ENCODE results near the gene TNRC18.
A peak's percentile ranks its signal among the peaks of the same experiment; 100 is the strongest.

The TNRC18 gene

DNA sequence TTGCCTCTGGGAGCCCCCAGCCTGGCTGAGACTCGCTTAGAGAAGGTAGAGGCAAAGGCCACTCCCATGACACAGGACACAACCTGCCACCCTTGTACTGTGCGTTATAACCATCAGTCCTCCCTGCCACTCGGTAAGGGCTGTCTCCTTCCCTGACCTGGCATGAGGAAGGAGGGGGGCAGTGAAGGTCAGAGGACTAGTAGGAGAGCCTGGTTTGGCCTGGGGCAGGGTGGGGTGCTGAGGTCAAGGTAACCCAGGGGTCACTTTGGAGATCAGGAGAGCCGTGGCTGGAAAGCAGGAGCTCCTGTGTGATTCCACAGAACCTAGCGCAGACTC lies 6.9 kb upstream of the TNRC18 start:
- TF ChIP-seq RAD21 (IDR thresholded peaks at IDR 0.05; ENCODE audit: low read depth) (no peak), CREB1 (IDR thresholded peaks at IDR 0.05; ENCODE audit: low read depth) (no peak), TAF1 (IDR thresholded peaks at IDR 0.05; ENCODE audit: low read depth) (no peak)

DNA sequence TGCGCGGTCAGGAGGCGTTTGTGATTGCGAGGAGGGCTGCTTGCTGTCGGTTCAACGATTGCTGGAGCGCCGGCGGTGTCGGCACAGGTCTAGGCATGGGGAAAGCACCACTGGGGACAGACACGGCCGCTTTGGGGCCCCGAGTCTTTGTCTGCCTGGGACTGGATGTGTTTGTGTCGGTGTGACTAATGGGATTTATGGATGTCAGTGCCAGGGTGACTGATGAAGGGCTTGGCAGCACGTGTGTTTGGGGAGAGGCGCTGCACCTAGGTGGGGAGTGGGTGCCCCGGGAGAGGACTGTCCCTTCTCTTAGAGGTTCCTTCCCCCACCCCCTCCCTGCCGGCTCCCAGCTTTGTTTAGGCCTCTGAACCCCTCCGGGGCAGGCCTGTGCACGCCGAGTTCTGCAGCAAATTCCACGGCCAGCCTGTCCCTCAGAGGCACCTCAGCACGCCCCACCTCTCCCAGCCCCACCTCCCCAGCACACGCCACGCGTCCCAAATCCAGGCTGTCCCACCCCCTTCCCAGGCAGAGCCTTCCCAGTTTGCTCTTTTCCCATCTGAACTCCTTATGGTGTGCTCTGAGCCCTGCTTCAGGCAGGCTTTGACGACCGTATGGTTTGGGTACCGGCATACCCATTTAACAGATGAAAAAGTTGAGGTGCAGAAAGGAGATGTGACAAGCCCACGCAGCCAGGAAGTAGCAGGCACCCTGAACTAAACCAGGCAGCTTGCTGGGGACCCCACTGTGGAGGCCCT lies 6.4 kb upstream of the TNRC18 start:
- no peak for TF ChIP-seq CEBPB (IDR thresholded peaks at IDR 0.05)
- TF ChIP-seq ZBTB7A (IDR thresholded peaks at IDR 0.05; ENCODE audit: low read depth), result peak; percentile 36; the same call in 1 of the 2 replicates
- TF ChIP-seq YY1 (IDR thresholded peaks at IDR 0.05; ENCODE audit: low read depth), result no peak
- TF ChIP-seq, protein P1, sequence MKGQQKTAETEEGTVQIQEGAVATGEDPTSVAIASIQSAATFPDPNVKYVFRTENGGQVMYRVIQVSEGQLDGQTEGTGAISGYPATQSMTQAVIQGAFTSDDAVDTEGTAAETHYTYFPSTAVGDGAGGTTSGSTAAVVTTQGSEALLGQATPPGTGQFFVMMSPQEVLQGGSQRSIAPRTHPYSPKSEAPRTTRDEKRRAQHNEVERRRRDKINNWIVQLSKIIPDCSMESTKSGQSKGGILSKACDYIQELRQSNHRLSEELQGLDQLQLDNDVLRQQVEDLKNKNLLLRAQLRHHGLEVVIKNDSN (IDR thresholded peaks at IDR 0.05), result no peak
- TF ChIP-seq TAF1 (IDR thresholded peaks at IDR 0.05; ENCODE audit: low read depth), result no peak
- TF ChIP-seq TEAD4 (IDR thresholded peaks at IDR 0.05), result no peak
- TF ChIP-seq, protein P2, sequence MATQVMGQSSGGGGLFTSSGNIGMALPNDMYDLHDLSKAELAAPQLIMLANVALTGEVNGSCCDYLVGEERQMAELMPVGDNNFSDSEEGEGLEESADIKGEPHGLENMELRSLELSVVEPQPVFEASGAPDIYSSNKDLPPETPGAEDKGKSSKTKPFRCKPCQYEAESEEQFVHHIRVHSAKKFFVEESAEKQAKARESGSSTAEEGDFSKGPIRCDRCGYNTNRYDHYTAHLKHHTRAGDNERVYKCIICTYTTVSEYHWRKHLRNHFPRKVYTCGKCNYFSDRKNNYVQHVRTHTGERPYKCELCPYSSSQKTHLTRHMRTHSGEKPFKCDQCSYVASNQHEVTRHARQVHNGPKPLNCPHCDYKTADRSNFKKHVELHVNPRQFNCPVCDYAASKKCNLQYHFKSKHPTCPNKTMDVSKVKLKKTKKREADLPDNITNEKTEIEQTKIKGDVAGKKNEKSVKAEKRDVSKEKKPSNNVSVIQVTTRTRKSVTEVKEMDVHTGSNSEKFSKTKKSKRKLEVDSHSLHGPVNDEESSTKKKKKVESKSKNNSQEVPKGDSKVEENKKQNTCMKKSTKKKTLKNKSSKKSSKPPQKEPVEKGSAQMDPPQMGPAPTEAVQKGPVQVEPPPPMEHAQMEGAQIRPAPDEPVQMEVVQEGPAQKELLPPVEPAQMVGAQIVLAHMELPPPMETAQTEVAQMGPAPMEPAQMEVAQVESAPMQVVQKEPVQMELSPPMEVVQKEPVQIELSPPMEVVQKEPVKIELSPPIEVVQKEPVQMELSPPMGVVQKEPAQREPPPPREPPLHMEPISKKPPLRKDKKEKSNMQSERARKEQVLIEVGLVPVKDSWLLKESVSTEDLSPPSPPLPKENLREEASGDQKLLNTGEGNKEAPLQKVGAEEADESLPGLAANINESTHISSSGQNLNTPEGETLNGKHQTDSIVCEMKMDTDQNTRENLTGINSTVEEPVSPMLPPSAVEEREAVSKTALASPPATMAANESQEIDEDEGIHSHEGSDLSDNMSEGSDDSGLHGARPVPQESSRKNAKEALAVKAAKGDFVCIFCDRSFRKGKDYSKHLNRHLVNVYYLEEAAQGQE (IDR thresholded peaks at IDR 0.05; ENCODE audit: low read depth), result no peak
- no peak for TF ChIP-seq RAD21 (IDR thresholded peaks at IDR 0.05; ENCODE audit: low read depth)
- TF ChIP-seq EP300 (IDR thresholded peaks at IDR 0.05; ENCODE audit: borderline replicate concordance), result no peak

DNA sequence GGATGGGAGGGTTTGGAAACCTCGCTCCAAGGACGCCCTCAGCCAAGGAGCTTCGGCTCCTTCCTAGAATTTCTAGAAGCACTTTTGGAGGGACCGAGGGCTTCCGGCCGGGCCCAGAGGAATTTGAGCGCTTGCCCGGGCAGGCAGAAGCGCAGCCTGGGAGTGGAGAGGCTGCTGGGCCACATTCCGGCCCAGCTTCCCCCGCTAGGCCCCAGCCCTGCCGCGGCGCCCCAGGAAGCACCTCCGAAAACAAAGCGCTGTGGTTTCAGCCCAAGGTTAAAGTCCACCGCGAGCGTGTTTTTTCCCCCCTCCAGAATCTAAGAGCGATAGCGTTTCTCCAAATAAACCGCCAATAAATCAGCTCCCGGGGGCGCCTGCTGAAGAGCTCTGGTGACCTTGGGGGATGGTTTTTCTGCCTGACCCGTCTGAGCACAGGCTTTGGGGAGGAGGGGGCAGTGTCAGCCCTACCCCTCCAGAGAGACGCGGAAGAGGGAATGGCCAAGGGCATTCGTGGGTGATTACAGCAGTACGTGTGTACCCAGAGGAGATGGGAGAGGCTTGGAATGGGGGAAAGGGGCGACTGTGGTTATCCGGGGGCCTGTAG lies 5.7 kb upstream of the TNRC18 start:
- TF ChIP-seq EP300 (IDR thresholded peaks at IDR 0.05; ENCODE audit: borderline replicate concordance) (peak; percentile 43; the same call in 1 of the 2 replicates), TCF12 (IDR thresholded peaks at IDR 0.05; ENCODE audit: low read depth) (peak; percentile 14), TAF1 (IDR thresholded peaks at IDR 0.05; ENCODE audit: low read depth) (peak; percentile 20; the same call in 1 of the 2 replicates), RAD21 (IDR thresholded peaks at IDR 0.05; ENCODE audit: low read depth) (no peak), TEAD4 (IDR thresholded peaks at IDR 0.05) (peak; percentile 76), CREB1 (IDR thresholded peaks at IDR 0.05; ENCODE audit: low read depth) (no peak)

DNA sequence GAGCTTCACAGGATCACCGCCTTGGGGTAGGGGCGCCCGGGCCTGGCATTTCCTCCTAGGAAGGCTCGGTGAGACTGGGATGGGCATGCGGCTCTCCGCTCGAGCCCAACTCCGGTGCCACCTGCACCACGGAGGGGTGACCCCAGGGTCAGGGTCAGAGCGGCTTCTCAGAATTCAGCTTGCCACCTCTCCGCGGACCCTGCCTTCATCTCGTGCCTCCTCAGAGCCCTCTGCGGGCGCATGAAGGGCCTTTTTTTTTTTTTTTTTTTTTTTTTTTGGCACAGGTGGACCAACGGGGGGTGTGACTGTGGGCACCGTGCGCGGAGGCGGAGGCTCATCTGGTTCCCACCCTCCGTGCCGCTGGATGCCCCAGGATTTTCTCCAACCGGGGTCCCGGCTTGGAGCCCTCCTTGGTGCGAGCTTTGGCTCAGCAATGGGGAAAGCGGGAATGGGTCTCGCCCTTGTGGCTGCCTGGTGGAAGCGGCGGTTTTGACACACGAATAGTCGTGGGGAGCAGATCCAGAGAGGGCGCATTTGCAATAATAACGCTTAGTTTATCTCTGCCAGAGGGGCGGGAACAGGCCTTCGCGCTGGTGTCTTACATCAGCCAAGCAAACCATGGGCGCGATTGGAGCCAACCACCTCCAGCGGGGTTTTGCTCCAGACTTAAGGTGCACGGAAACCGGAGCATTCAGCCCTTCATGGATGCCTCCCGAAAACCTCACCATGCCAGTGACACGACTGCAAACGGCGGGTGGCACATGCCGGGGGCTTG lies 5.0 kb upstream of the TNRC18 start:
- TF ChIP-seq EGR1 (IDR thresholded peaks at IDR 0.05) (0 out of 2 replicates have a peak, but pooled peaks have one; percentile 4), NFIC (IDR thresholded peaks at IDR 0.05) (no peak), ZBTB7A (IDR thresholded peaks at IDR 0.05; ENCODE audit: low read depth) (peak; percentile 48; the same call in 1 of the 2 replicates), CEBPB (IDR thresholded peaks at IDR 0.05) (no peak), YY1 (IDR thresholded peaks at IDR 0.05; ENCODE audit: low read depth) (0 out of 2 replicates have a peak, but pooled peaks have one; percentile 28)
- TF ChIP-seq, protein P3, sequence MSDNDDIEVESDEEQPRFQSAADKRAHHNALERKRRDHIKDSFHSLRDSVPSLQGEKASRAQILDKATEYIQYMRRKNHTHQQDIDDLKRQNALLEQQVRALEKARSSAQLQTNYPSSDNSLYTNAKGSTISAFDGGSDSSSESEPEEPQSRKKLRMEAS (IDR thresholded peaks at IDR 0.05), result peak; percentile 55; the same call in 1 of the 2 replicates

DNA sequence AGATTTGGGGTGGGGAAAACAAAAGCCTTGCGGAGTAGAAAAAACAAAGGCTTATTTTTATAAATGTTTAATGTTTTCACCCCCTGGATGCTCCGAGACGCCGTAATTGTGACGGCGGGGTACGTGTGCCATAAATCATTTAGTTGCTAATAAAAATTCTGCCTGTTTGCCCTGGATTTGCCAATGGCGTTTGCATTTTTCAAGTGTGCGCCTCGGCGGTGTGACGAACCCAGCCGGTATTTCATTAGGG lies 2.5 kb upstream of the TNRC18 start:
- peak; percentile 49 for TF ChIP-seq FOXM1 (IDR thresholded peaks at IDR 0.05; ENCODE audit: borderline replicate concordance, low read depth)
- TF ChIP-seq CEBPB (IDR thresholded peaks at IDR 0.05), result no peak

DNA sequence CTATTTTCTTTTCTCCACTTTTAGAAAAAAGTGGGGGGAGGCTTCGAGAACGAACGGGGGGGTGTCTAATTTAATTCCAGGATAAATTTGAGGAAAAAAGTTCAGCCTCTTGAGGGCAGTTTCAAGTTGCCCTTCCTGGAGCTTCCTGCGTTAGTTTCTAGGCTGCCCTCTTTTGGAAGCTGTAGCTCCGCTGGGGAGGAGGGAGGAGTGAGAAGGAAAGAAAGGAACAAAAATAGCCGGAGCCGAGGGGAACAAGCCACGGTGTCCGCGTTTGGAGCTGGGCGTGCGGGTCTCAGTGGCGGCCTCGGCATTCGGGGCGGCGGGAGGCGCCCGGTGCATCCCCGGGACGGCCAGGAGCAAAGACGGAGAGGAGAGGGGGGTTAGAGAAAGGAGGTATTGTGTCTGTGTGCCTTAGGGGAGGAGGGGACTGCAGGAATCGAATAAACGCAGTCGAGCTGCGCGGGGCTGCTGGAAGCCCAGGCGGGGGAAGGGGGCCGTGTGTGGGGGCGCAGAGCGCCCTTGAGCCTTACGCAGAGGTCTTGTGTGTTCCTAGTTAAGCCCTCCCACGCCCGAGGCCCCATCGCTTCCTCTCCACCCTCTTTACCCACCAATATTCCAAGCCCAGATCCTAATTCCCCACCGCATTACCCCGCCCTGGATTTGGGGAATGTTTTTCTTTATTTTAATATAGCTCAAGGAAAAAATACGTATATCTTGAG lies 2.0 kb upstream of the TNRC18 start:
- TF ChIP-seq NFIC (IDR thresholded peaks at IDR 0.05), result no peak
- TF ChIP-seq, protein P2 (IDR thresholded peaks at IDR 0.05; ENCODE audit: low read depth), result no peak
- TF ChIP-seq TCF12 (IDR thresholded peaks at IDR 0.05; ENCODE audit: low read depth), result peak; percentile 50; the same call in 1 of the 2 replicates
- TF ChIP-seq, protein P1 (IDR thresholded peaks at IDR 0.05), result peak; percentile 70
- TF ChIP-seq, protein P3 (IDR thresholded peaks at IDR 0.05), result peak; percentile 21; the same call in 1 of the 2 replicates
- TF ChIP-seq CEBPB (IDR thresholded peaks at IDR 0.05), result peak; percentile 32; the same call in 1 of the 2 replicates
- 0 out of 2 replicates have a peak, but pooled peaks have one; percentile 27 for TF ChIP-seq TEAD4 (IDR thresholded peaks at IDR 0.05)
- no peak; the same call in none of the 2 replicates for TF ChIP-seq TAF1 (IDR thresholded peaks at IDR 0.05; ENCODE audit: low read depth)
- TF ChIP-seq ZBTB7A (IDR thresholded peaks at IDR 0.05; ENCODE audit: low read depth), result no peak
- peak; percentile 37; the same call in 1 of the 2 replicates for TF ChIP-seq EP300 (IDR thresholded peaks at IDR 0.05; ENCODE audit: borderline replicate concordance)
- no peak for TF ChIP-seq FOXM1 (IDR thresholded peaks at IDR 0.05; ENCODE audit: borderline replicate concordance, low read depth)
- no peak for TF ChIP-seq CREB1 (IDR thresholded peaks at IDR 0.05; ENCODE audit: low read depth)
- TF ChIP-seq EGR1 (IDR thresholded peaks at IDR 0.05), result no peak; the same call in 1 of the 2 replicates
- 0 out of 2 replicates have a peak, but pooled peaks have one; percentile 5 for TF ChIP-seq RAD21 (IDR thresholded peaks at IDR 0.05; ENCODE audit: low read depth)
- 0 out of 2 replicates have a peak, but pooled peaks have one; percentile 17 for TF ChIP-seq YY1 (IDR thresholded peaks at IDR 0.05; ENCODE audit: low read depth)

Data from Ishikawa (cell line).